Kidney epithelial cell (primary cell): Measurements from ENCODE around the gene SPRED2. TPM values are rescaled to one million over a fixed set of nuclear protein-coding genes. Genes with fewer than 3 reads are reported as not detected.

Source experiments
- total RNA-seq: library from RNA; depleted of rRNA; stranded (reverse); fragments of >200 nt; gene quantifications from 2 replicates; pipeline ENCODE4 v1.2.3, GENCODE V29; 2015

SPRED2 gene
- total RNA-seq, 1 donor from 2014 or later, result 18.4 TPM

Other genes starting within 250 kb of the SPRED2 start
- gene ACTR2, start 204.8 kb downstream of the SPRED2 start, total RNA-seq, result 126 and 139 TPM in 2 replicates